PC-9 (cell line): Measurements from ENCODE around the gene PSTPIP1.

Experiments used
- CTCF ChIP-seq: fragments of 200-600 bp; sonication (generic); conservative IDR thresholded peaks from 2 replicates; pipeline ENCODE4 v1.6.1; 2017; ENCODE audit warnings: mixed run types, antibody characterized with exemption, mild to moderate bottlenecking, moderate library complexity
- EZH2 ChIP-seq: fragments of 200-600 bp; sonication (generic); IDR thresholded peaks from 2 replicates; pipeline ENCODE4 v1.8.0; 2017; ENCODE audit warnings: antibody characterized with exemption, low read depth

DNA sequence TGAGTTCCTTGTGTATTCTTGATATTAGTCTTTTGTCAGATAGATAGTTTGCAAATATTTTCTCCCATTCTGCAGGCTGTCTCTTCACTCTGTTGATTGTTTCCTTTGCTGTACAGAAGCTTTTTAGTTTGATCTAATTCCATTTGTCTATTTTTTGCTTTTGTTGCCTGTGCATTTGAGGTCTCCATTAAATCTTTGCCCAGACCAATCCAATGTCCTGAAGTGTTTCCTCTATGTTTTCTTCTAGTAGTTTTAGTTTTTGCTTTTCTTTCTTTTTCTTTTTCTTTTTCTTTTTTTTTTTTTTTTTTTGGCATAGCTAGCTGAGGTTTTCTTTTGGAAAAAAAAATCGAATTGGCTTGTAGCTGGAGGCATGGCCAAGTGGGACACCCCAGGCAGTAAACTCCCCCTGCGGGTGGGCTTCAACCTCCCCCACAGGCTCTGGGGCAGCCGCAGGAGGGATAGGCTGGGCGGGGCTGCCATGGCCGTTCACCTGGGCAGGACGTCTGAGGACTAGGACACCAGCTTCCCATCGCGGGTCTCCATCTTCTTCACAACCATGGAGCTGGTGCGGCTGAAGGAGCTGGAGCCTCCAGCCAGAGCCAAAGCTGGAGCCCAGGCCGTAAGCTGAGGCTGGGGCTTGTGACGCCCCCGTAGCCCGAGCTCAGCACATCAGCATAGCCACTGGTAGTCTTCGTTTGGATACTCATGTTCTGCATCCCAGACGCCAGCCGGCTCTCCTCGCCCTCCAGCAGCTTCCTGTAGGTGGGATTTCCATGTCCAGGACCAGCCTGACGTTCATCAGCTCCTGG is 16.2 kb upstream of the PSTPIP1 start:
- no peak for TF ChIP-seq CTCF
- TF ChIP-seq EZH2, result no peak
